Inferior parietal cortex (tissue), 1 donor: ENCODE measurements around the gene ZHX3.
"Not testable (repeated sequence)": the region's sequence is repeated elsewhere in the genome, so short reads cannot be mapped to it uniquely, and the experiment has no call there.

ENCODE experiments used
- DNase-seq: peaks from one replicate; pipeline ENCODE4 v3.0.0-alpha.2; 2016; ENCODE audit errors: extremely low spot score

ZHX3 gene

GRCh38 chr20:41259309-41259708, 58.2 kb downstream of the ZHX3 start:
- DNase-seq = no peak

DNA sequence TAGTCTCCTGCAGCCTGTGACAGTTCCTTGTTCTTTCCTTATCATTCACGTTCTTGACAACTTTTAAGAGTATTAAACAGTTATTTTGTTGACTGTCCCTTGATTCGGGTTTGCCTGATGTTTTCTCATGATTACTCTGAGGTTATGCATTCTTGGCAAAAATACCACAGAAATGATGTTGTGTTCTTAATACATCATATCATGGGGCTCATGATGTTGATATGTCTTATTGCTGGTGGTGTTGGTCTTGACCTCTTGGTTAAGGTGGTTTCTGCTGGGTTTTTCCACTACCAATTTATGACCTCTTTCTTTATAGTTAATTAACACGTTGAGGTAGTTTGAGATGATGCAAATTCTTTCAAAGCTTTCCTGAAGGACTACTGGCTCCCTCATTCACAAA, 59.1 kb downstream of the ZHX3 start:
- DNase-seq = no peak

- no peak for DNase-seq
These were observed 61.0 kb downstream of the ZHX3 start for GRCh38 chr20:41256516-41256915.

DNA sequence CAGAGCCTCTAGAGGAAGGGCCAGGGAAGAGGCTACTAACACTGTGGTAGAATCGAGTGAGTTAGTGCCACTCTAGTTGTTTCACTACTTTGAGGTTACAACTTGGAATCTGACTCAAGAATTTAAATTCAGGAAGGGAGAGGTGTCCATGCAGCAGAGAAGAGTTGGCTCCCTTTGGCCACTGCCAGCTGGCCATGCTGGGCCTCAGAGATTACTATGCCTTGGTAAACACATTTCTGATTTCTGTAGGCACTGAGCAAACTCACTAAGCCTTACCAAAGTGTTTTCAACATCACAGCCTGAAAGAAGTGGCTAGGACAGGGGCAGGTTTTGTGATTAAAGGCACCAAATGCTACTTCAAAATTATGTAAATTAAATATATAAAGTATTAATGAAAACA, 61.9 kb downstream of the ZHX3 start:
- DNase-seq = no peak

GRCh38 chr20:41249411-41250281, 67.9 kb downstream of the ZHX3 start:
- peak; percentile 67 for DNase-seq

- DNase-seq = peak; percentile 73
These were observed 69.0 kb downstream of the ZHX3 start for GRCh38 chr20:41248368-41249024.

GRCh38 chr20:41247523-41248367, 69.8 kb downstream of the ZHX3 start:
- no peak for DNase-seq

DNA sequence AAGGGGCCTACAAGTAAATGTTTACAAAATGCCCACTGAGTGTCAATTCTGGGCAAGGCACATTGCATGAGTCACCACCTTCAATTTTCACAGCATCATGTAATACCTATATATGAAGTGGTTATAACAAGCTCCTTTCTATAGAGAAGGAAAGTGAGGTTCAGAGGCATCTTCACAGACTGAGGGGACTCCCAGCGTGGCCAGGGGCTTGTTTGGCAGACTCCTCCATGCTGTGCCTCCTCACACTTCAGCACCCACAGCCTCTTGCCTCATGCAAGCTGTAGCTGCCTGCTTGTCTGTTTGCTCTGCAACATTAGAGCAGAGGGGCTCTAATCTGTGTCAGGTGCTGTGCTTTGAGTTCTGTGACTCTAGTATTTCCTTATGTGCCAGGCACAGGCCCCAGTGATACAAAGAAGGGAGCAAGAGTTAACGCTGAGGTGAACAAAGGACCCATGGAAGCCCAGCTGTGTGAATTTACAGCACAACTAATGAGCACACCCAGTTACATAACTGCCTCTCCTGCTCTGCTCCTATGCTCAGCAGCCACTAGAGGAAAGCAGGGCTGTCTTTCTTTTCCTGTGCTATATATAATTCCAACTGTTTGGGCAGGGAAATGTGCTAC, 72.3 kb downstream of the ZHX3 start:
- DNase-seq = peak; percentile 80

GRCh38 chr20:41242807-41243206, 74.7 kb downstream of the ZHX3 start:
- no peak for DNase-seq

- DNase-seq = no peak
These were observed 75.2 kb downstream of the ZHX3 start for GRCh38 chr20:41242352-41242751.

GRCh38 chr20:41237233-41237632, 80.3 kb downstream of the ZHX3 start:
- DNase-seq = not testable (repeated sequence)

- not testable (repeated sequence) for DNase-seq
These were observed 80.7 kb downstream of the ZHX3 start for GRCh38 chr20:41236818-41237217.

- DNase-seq = peak; percentile 70
These were observed 83.0 kb downstream of the ZHX3 start for GRCh38 chr20:41234546-41234945.

GRCh38 chr20:41234041-41234440, 83.5 kb downstream of the ZHX3 start:
- peak; percentile 24 for DNase-seq

DNA sequence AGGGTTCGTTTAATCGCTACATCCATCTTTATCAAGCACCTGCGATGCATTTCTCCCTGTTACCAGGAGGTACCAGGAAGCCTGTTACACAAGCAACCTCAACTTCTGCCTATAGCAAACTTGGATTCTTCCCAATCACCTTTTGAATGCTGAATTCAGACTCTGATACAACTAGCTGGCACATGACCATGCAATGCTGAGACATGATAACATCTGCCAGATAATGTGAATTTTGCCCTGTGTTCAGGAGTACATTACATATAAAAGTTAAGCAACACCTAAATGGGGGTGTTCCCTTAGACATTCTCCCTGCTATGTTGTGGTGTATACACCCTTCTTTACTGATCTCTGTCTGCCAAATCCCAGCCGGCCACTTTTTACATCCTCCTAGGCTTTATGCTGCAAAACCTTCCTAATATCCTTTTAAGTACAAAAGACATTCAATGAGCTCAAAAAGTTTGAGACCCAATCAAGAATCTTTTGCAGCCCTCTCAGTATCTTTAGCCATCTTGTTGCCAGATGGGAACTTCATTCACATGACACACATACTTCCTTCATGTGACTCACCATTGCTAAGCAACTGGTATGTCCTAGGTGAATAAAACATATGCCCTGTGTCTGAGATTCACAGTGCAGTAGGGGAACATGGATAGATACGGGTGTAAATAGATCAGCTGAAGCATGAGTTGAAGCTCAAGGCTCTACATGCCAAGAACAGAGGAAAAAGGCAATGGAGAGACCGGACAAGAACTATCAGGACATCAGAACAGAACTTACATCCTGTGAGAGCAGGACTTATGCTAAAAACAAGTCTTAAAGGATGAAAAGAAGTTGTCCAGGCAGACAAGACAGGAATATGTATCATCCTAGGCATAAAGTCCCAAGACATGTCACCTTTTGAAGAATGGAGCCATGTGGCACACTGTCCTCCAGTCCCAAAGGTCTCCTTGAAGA, 84.3 kb downstream of the ZHX3 start:
- peak; percentile 63 for DNase-seq

- no peak for DNase-seq
These were observed 86.4 kb downstream of the ZHX3 start for GRCh38 chr20:41231136-41231535.

GRCh38 chr20:41230136-41230535, 87.4 kb downstream of the ZHX3 start:
- DNase-seq = peak; percentile 29

DNA sequence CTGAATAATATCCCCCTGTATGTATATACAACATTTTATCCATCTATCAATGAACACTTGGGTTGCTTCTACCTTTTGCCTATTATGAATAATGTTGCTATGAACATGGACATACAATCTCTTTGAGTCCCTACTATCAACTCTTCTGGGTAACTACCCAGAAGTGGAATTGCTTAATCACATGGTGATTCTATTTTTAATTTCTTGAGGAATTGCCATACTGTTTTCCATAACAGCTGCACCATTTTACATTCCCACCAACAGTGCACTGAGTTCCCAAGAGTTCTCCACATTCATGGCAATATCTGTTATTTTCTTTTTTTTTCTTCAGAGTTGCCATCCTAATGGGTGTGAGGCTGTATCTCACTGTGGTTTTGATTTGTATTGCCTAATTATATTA, 88.3 kb downstream of the ZHX3 start:
- no peak for DNase-seq

DNA sequence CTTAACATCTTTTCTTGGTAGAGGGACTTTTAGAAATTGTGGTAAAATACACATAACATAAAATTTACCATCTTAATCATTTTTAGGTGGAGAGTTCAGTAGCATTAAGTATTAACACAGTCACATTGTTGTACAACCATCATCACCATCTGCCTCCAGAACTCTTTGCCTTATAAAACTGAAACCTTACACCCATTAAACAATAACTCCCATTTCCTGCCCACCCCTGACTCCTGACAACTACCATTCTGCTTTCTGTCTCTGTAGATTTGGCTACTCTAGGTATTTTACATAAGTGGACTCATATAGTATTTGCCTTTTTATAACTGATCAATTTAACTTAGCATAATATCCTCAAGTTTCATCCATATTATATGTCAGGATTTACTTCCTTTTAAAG, 88.7 kb downstream of the ZHX3 start:
- DNase-seq = no peak

- no peak for DNase-seq
These were observed 91.1 kb downstream of the ZHX3 start for GRCh38 chr20:41226426-41226825.

- DNase-seq = no peak
These were observed 92.4 kb downstream of the ZHX3 start for GRCh38 chr20:41225091-41225490.
